Measurements from ENCODE around the gene SMIM43.
"Not testable (repeated sequence)": the region's sequence is repeated elsewhere in the genome, so short reads cannot be mapped to it uniquely, and the experiment has no call there.

Gene SMIM43

DNA sequence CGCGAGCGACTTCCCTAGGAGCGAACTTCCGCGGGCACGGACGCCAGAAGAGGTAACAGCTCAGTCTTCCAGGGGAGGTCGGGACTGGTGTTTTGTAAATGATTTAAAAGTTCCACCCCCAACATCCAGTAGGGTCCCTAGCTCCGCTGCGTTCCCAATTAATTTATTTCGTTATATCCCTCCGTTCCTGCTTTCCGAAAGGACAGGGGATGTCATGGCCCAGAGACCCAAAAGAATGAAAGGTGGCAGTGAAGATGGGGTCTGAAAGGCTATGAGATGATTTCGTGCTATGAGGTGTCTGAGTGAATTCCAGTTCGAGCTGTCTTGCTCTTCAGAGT, 373 bp upstream of the SMIM43 start:
- no peak overlapping the region for H3K27ac ChIP-seq
- ChIA-PET CTCF (no interaction called here), POLR2A (ENCODE audit: low non-redundant PET) (no interaction called here)
- TF ChIP-seq, protein P1, sequence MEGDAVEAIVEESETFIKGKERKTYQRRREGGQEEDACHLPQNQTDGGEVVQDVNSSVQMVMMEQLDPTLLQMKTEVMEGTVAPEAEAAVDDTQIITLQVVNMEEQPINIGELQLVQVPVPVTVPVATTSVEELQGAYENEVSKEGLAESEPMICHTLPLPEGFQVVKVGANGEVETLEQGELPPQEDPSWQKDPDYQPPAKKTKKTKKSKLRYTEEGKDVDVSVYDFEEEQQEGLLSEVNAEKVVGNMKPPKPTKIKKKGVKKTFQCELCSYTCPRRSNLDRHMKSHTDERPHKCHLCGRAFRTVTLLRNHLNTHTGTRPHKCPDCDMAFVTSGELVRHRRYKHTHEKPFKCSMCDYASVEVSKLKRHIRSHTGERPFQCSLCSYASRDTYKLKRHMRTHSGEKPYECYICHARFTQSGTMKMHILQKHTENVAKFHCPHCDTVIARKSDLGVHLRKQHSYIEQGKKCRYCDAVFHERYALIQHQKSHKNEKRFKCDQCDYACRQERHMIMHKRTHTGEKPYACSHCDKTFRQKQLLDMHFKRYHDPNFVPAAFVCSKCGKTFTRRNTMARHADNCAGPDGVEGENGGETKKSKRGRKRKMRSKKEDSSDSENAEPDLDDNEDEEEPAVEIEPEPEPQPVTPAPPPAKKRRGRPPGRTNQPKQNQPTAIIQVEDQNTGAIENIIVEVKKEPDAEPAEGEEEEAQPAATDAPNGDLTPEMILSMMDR (conservative IDR thresholded peaks at IDR 0.05; ENCODE audit: low read depth), result no peak
- no peak for DNase-seq (ENCODE audit: low spot score)

DNA sequence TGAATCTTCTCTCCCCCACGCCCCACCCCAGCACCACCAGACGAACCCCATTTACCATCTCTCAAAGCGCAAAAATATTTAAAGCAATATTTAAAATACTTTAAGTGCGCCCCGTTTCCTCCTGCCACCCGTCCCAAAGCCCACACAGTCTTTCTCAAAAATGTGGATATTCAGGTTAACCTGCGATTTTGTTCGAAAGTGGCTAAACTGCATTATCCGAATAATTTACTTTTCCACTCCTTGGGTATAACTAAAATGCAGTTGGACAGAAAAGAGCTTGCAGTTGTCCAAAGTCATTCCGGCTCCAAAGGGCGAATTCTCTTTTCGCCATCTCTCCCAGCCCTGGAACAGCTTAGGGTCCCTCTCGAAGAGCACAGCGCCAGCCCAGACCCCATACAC, 662 bp downstream of the SMIM43 start:
- DNase-seq (ENCODE audit: low spot score), result no peak
- TF ChIP-seq, protein P1 (conservative IDR thresholded peaks at IDR 0.05; ENCODE audit: low read depth), result no peak
- ChIA-PET CTCF (interaction anchor here (0.5 kb wide), 1 partner anchor 510 kb away, joined by 4 read pairs; no protein-coding TSS in a partner anchor), POLR2A (ENCODE audit: low non-redundant PET) (no interaction called here)
- no peak overlapping the region for H3K27ac ChIP-seq

DNA sequence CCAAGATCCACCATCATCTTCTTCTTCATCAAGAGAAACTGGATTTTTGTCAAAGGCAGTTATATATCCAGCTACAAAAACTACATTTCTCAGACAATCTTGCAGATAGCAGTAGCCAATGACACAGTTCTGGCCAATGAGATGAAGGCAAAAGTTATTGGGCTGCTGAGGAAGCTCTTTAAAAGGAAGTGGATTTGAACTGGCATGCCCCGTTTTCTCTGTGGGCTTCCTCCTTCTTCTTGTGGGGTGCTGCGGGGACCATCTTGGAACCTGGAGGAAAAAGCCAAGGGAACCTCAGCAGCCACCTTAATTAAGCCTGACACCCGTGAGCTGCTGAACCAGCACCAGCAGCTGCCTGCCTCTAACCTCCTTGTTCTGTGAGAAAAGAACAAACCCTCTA, 4.8 kb downstream of the SMIM43 start:
- TF ChIP-seq, protein P1 (conservative IDR thresholded peaks at IDR 0.05; ENCODE audit: low read depth), result no peak
- ChIA-PET POLR2A (ENCODE audit: low non-redundant PET) (no interaction called here), CTCF (no interaction called here)

DNA sequence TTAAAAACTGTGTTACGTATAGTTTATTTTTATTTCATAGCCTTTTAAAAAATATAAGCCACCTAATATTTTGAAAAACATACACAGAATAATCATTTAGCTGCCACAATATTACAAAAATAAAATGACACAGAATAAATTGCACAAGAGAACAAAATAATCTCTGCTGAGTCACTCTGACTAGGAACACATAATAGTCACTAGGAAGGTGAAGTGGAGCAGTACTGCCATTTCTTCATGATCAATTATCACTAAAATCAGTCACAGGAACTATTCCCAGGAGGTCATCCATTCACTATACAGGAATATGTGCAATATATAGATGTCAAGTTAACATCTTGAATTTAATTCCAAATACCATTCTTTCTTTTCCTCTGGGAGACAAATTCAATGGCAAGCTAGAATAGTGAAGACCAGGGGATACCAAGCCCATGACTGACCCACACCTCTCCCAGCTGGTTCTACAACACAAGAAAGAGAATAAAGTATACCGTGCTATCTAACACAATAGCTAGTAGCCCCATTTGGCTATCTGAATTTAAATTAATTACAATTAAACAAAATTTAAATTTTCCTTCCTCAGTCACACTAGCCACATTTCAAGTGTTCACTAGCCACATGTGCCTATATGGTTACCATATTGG, 5.9 kb downstream of the SMIM43 start:
- no peak overlapping the region for H3K27ac ChIP-seq
- TF ChIP-seq, protein P1 (conservative IDR thresholded peaks at IDR 0.05; ENCODE audit: low read depth), result no peak
- ChIA-PET POLR2A (ENCODE audit: low non-redundant PET) (no interaction called here), CTCF (interaction anchor here (0.6 kb wide), 1 partner anchor 38 kb away, joined by 5 read pairs; no protein-coding TSS in a partner anchor)
- DNase-seq (ENCODE audit: low spot score), result no peak

More for the DNA sequence above, 4.8 kb downstream of the SMIM43 start:
- DNase-seq (ENCODE audit: low spot score), result no peak
- no peak overlapping the region for H3K27ac ChIP-seq

DNA sequence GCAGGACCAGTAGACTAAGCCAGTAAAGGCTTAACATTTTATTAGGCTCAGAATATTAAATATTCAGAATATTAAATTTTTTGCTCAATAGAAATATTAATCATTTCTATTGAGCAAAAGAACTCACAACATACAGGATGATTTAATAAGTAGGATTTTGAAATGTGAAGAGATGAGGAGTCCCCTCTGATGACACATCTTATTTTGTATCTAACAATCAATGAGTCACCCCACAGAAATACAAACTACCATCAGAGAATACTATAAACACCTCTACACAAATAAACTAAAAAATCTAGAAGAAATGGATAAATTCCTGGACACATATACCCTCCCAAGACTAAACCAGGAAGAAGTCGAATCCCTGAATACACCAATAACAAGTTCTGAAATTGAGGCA, 12.8 kb downstream of the SMIM43 start:
- H3K27ac ChIP-seq; CTCF ChIA-PET; POLR2A ChIA-PET (ENCODE audit: low non-redundant PET); DNase-seq (ENCODE audit: low spot score): not testable (repeated sequence)

DNA sequence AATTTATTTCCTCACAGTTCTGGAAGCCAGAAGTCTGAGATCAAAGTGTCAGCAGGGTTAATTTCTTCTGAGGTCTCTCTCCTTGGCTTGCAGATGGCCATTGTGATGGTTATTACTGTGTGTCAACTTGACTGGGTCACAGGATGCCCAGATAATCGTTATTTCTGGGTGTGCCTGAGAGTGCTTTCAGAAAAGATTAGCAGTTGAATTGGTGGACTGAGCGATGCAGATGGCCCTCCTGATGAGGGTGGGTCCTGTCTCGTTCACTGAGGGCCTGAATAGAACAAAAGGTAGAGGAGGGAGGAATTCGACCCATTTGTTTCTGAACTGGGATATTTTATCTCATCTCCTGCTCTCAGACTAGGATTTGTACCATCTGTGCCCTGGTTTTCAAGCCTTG, 15.7 kb downstream of the SMIM43 start:
- H3K27ac ChIP-seq, result no peak overlapping the region
- TF ChIP-seq, protein P1 (conservative IDR thresholded peaks at IDR 0.05; ENCODE audit: low read depth), result no peak
- CTCF ChIA-PET, result no interaction called here
- DNase-seq (ENCODE audit: low spot score), result no peak
- POLR2A ChIA-PET (ENCODE audit: low non-redundant PET), result no interaction called here

DNA sequence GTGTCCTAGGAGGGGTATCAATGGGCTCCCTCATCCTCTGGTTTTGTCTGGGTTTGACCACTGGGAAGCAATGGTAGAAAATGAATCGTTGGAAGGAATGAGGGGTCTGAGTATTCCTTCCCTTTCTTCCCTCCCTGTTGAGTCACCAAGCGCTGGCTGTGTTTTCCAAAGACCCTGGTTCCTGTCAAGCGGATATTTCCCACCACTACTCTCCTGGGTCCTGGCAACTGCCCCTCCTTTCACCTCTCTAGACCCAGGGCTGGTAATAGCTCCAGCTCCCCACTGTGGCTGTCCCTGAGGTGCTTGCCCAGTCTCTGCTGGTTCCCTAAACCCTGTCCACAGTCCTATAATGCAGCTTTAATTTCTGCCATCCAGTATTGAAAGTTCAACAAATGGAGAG, 22.2 kb downstream of the SMIM43 start:
- ChIA-PET POLR2A (ENCODE audit: low non-redundant PET) (no interaction called here), CTCF (no interaction called here)
- no peak overlapping the region for H3K27ac ChIP-seq
- TF ChIP-seq, protein P1 (conservative IDR thresholded peaks at IDR 0.05; ENCODE audit: low read depth), result no peak
- no peak for DNase-seq (ENCODE audit: low spot score)
